NCI-H1105 treated with DMSO at 0.1 percent for 48 hours (cell line): ENCODE measurements around the gene CAPNS1.
"Not testable (repeated sequence)": the region's sequence is repeated elsewhere in the genome, so short reads cannot be mapped to it uniquely, and the experiment has no call there.

Source experiments
- DNase-seq: peaks from one replicate; lab custom pipeline; 2025; lab: John Stamatoyannopoulos, UW

Gene CAPNS1

DNA sequence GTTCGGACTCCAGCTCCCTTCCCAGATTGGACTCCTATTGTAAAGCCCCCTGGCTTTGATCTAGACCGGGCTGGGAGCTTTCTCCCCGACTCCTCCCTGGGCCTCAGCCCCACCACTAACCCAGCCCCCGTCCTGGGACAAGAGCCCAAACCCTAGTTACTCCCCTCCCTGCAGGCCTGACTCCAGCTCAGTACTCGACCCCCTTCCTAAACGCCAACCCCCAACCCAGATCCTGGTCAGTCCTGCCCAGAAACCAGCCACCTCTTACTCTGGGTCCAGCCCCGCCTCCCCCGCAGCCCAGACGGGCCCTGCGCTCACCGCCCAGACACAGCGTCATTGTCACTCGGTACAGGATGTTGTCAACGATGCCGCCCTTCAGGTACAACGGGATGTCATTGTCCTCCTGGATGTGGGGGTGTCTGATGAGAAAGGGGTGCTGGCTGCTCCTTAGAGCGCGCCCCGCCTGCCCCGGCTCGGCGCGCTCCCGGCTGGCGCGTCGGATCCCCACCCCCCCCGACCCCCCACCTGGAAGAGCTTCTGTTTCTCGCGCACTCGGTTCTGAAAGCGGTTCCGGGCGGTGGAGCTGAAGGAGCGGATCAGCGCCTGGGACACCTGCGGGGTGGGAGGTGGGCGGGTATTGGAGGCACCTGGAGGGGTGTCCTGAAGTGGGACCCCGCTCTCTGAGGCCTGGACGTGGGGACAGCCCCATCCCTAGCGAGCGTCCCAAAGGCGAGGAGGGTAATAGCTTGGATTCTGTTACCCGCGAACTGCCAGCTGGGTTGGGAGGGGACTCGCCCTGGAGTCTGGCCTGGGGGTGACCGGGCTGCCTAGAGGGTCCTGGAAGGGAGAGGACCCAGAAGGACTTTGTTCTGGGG, 11.5 kb downstream of the CAPNS1 start:
- DNase-seq, result no peak

DNA sequence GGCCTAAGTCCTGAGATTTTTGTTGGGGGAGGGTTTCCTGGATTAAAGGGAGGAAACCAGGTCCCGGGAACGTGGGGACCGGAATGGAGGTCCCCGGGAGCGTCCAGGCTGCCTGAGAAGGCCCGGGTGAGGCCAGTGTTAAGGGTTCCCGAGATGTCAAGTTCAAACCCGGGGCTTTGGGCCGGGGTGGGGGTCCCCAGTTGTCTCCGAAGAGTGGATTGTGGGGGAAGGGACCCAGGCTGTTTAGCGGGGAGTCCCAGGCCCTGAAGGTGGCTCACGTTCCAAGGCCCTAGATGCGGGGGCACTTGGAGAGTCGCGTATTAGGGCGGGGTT, 12.1 kb downstream of the CAPNS1 start:
- DNase-seq, result no peak

DNA sequence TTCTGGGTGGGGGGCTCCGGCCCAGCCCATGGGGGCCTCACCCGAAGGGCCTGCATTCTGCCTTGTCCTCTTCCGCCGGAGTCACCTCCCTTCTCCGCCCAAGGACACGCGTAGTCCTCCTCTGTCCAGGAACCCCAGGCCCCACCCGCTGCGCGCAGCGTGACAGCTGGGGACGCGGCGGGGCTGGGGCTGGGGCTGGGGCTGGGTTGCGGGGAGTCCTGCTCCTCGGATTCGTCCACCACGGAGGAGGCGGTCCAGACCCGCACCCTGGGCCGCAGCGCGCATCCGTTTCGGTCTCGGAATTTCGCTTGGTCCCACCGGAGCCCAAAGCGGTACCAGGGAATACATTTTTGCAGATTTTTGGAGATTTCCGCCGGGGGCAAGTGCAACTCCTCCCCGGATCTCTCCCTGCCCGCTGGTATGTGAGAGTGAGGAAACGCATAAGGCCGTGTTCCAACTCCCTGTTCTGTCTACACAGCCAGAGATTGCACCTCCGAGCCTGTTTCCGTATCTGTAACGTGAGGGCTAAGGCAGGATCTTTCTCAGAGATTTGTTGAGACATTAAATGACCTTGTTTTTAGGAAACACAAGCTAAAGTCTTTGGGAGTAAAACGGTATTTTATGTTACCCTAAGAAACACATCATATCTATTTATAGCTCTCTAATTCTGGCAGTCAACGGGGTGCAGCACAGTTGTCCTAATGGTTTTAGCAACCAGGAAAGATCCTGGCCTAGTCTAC, 12.7 kb downstream of the CAPNS1 start, which contains the start of gene COX7A1:
TSS of gene COX7A1 (minus strand) at position 96 of the 740 bp plus-strand sequence. CDS start at position 56, 40 bp downstream.
- DNase-seq, result no peak

DNA sequence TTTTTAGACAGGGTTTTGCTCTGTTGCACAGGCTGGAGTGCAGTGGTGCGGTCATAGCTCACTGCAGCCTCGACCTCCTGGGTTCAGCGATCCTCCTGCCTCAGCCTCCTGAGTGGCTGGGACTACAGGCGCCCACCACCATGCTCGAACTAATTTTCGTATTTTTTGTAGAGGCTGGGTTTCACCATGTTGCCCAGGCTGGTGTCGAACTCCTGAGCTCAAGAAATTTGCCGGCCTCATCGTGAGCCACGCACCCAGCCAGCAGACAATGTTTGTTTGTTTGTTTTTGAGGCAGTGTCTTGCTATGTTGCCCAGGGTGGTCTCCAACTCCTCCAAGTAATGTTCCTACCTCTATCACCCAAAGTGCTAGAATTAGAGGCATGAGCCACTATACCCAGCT, 13.3 kb downstream of the CAPNS1 start:
- DNase-seq, result no peak

DNA sequence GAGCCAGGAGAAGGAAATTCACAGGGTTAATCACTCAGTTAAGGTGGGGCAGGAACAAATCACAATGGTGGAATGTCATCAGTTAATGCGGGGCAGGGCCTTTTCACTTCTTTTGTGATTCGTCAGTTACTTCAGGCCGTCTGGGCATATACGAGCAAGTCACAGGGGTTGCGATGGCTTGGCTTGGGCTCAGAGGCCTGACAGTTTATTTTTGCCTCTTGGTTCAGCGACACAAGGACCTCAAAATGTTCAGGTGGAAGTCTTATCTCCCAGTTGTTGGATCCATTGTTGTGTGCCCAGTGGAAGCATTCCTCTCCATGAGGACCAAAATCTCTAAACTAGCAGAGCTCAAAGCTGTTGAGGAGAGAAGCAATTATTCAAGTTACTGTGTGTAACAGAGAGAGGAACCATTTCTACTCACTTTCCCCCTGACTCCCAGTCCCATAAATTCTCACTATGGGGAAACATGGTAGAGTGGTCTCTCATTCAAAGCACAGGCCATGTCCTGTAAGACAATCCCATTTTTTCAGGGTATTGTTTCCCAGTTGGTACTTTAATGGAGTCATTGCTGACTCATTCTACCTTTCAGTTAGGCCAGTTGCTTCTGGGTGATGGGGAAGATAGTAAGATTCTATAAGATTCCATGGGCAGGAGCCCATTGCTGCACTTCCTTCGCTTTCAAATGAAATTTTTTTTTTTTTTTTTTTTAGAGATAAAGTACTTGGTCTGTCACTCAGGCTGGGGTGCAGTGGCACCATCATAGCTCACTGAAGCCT, 21.1 kb downstream of the CAPNS1 start:
- no peak for DNase-seq

DNA sequence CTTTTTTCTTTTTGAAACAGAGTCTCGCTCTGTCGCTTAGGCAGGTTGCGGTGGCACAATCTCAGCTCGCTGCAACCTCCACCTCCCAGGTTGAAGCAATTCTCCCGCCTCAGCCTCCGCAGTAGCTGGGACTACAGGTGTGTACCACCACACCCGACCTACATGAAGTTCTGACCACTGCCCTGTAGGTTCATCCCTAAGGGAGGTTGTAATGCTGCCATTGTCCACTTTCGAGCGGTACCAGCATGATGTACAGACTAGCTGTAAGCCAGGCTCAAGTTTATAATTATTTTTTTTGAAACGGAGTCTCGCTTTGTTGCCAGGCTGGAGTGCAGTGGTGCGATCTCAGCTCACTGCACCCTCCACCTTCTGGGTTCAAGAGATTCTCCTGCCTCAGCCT, 23.9 kb downstream of the CAPNS1 start:
- DNase-seq, result no peak

DNA sequence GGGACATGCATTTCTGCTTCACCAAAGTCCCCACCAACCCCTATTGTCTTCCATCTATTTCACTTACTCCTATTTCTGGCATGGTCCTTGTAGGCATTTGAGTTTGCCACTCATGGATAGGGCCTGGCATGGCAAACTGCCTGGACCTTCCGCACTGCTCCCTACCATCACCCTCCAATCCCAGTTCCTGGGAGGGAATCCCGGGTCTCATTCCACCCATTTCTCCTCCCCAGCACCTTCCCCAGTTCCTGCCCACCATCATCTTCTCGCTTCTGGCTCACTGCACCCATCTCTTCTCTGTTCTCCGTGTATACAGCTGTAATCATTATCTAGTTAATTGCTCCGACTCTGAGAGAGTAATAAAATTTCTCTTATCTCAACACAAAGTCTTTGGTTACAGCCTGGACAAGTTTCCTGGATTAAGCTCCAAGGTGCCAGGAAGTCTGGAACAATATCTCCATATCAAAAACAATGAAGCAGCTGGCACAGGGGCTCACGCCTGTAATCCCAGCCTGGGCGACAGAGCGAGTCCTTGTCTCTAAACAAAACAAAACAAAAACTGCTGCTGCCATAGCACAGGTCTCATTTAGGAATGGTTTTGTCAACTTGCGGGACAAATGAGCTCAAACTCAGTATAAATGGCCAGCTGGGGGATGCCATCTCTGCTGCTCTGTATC, 29.4 kb downstream of the CAPNS1 start:
- peak; percentile 95 for DNase-seq

DNA sequence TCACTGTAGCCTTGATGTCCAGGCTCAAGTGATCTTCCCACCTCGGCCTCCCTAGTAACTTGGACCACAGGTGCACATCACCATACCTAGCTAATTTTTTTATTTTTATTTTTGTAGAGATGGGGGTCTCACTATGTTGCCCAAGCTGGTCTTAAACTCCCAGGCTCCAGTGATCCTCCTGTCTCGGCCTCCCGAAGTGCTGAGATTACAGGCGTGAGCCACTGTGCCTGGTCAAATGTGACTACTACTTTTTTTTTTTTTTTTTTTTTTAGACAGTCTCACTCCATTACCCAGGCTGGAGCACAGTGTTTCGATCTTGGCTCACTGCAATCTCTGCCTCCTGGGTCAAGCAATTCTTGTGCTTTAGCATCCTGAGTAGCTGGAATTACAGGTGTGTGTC, 33.0 kb downstream of the CAPNS1 start:
- no peak for DNase-seq

DNA sequence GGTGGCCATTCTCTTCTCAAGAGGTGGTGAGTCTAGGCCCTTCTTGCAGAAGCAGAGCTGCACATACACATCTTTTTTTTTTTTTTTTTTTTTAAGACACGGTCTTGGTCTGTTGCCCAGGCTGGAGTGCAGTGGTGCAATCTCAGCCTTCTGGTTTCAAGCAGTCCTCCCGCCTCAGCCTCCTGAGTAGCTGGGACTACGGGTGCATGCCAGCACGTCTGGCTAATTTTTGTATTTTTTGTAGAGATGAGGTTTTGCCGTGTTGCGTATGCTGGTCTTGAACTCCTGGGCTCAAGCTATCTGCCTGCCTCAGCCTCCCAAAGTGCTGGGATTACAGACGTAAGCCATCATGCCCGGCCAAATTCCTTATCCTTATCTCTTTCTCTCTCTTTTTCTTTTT, 34.0 kb downstream of the CAPNS1 start:
- DNase-seq, result not testable (repeated sequence)

DNA sequence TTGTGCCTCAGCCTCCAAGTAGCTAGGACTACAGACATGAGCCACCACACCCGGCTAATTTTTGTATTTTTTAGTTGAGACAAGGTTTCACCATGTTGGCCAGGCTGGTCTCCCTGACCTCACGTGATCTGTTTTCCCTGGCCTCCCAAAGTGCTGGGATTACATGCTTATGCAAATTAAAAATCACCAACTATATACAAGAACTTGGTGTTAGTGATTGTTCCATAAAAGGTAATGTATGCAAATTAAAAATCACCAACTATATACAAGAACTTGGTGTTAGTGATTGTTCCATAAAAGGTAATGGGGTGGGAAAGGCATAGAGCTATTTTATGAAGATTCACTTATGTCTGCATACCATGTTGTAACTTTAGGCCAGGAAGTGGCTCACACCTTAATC, 39.2 kb downstream of the CAPNS1 start:
- not testable (repeated sequence) for DNase-seq

DNA sequence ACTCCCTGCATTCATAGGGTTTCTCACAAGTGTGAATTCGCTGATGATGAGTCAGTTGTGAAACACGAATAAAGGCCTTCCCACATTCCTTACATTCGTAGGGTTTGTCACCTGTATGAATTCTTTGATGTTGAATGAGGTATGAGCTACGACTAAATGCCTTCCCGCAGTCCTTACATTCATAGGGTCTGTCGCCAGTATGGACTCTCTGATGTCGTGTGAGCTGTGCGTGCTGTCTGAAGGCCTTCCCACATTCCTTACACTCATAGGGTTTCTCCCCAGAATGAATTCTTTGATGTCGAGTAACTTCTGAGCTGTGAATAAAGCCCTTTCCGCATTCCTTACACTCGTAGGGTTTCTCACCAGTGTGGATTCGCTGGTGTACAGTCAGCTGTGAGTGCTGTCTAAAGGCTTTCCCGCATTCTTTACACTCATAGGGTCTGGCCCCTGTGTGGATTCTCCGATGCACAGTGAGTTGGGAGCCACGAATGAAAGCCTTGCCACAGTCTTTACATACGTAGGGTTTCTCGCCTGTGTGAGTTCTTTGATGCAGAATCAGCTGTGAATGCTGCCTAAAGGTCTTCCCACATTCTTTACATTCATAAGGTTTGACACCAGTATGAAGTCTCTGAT, 42.9 kb downstream of the CAPNS1 start:
- DNase-seq, result no peak

DNA sequence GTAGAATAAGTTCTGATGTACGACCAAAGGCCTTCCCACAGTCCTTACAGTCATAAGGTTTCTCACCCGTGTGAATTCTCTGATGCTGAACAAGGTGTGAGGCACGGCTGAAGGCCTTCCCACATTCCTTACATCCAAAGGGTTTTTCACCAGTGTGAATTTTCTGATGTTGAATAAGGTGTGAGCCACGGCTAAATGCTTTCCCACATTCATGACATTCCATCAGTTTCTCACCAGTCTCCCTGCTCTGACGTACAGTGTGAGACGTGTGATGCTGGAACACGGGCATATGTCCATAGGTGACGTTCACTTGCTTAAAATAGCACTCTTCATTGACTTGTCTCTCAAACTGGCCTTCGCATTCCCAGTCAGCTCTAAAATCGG, 43.4 kb downstream of the CAPNS1 start:
- no peak for DNase-seq

DNA sequence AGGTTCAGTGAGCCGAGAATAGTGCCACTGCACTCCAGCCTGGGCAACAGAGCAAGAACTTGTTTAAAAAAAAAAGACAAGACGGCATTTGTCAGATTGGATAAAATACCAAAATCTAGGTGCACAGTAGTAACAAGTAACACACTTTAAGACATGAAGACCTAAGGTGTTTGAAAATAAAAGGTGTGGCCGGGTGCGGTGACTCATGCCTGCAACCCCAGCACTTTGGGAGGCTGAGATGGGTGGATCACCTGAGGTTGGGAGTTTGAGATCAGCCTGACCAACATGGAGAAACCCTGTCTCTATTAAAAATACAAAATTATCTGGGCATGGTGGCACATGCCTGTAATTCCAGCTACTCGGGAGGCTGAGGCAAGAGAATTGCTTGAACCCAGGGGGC, 46.9 kb downstream of the CAPNS1 start:
- DNase-seq, result not testable (repeated sequence)

DNA sequence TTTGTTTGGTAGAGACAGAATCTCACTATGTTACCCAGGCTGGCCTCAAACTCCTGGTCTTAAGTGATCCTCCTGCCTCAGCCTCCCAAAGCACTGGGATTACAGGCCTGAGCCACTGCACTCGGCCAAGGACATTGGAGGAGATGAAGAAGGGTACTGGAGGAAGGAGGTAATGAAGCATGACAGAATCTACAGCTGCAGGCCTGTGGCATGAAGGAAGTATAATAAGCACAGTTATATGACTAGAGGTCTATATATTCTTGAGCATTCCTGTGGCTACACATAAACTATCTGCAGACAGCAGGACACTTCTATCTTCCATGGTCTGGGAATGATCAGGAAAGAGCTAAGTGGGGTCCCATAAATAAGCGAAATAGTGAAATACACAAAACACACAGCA, 56.4 kb downstream of the CAPNS1 start:
- no peak for DNase-seq

DNA sequence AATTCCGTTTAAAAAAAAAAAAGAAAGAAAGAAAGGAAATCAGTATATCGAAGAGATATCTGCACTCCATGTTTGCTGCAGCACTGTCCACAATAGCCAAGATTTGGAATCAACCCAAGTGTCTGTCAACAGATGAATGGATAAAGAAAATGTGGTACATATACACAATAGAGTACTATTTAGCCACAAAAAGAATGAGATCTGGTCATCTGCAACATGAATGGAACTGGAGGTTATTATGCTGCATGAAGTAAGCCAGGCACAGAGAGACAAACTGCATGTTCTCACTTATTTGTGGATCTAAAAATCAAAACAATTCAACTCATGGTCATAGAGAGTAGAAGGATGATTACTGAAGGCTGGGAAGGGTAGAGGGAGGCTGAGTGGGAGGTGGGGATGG, 58.3 kb downstream of the CAPNS1 start:
- DNase-seq, result no peak
